Colon (tissue), 2 donors: ENCODE measurements around the gene USP38.
A peak's percentile ranks its signal among the peaks of the same experiment; 100 is the strongest.
"Not testable (repeated sequence)": the region's sequence is repeated elsewhere in the genome, so short reads cannot be mapped to it uniquely, and the experiment has no call there.

Experiments used
- FAIRE-seq: peaks from 2 replicates; lab custom pipeline; 2012; peaks lifted over from hg19 to GRCh38; lab: Jason Lieb, UNC
- donor health status: control.
- donor health status: control.

Gene USP38

DNA sequence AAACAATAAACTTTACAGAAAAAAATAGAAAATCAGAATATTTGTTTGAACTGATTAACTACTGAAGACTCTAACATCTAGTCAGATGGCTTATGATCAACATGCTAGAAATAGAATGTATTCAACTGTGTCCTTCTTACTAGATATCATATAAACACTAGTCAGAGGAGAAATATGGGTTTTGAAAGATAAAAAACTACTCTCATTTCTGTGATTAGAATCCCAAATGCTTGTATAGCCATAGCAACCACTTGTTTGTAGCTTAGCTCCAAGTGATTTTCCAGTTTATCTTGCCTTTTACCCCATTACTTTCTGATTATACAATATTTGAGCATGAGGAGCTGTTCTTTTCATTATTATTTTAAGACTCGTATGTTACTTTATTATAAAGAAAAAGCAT is 31.2 kb downstream of the USP38 start:
- peak; percentile 36 for FAIRE-seq

DNA sequence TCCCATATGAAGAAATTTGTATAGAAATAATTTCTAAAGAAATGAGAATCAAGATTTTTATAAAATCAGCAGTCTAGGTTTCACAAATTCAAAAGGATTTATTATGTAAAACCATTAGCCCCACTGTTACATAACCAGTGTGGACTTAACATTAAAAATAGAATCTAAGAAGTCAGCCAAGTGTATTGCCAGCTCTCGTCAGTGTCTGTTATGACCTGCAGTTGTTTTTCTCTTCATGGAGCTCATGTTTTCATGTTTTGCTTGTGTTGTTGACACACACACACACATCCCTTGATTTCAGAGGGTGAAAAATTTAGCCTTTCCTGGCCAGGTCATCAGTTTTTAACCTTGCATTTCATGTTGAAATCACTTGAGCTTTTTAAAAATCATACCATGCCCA is 39.5 kb downstream of the USP38 start:
- FAIRE-seq: no peak

DNA sequence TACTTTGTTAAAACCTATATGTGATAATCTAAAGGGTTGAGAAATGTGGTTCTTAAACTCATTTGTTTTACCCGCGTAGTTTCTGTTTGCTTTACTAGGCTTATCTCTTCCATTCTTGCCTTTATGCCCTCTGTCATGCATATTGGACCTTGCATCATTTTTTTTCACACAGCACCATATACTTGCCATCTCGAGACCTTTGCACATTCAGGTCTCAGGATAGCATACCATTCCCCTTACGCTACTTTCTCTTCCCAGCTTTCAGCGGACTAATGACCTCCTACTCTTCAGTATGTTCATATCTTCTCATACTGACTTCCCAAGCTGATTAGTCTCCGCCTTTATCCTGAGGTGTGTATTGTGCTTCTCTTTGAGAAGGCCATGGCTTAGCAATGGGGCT is 40.5 kb downstream of the USP38 start:
- no peak for FAIRE-seq

DNA sequence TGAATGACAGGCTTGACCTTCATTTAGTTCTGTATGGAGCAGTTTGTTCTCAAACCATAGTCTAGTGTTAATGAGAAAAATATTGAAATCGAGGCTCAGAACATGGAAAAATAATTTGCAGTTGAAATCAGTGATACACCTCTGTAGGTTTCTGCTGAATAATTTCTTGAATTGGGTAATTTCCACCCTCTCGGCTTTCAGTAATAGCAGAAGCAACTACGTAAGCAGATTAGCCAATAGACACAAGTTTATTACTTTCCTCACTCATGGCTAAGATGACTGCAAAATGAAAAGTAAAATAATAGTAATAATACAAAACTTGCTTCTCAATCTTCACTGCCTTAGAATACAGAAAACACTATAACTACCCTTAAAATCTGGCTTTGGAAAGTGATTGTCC is 46.0 kb downstream of the USP38 start:
- FAIRE-seq: no peak

DNA sequence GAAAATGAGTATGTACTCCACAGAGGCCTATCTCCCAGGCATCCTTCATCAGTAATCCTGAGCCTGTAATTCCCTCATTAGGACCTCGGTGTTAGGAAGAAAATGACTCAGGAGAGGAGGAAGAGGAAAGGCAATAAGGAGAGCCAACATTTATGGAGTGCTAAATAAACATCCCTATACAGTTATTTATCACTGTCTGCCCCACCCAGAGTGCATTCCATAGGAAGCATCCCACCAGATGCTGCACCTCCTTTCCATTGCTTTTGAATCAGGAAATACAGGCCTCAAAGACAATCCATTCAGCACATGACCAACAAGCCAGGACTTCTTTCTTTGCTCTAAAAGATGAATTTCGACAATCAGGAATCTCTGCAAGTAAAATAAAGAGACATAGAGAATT is 47.6 kb downstream of the USP38 start:
- no peak for FAIRE-seq

DNA sequence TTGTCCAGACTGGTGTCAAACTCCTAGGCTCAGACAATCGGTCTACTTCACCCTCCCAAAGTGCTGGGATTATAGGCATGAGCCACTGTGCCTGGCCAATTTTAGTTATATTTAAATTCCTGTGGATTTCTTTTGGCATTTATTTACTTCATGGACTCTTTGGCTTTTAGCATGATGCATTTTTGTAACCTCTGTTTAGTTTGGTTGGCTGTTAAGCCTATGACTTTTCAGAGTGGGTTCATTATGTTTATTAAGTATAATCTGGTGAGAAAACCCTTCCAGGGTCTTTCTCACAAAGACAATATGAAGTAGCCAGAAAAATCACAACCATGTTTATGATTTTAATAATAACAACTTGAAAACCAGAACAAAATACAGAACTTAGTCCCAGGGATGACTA is 49.4 kb downstream of the USP38 start:
- no peak for FAIRE-seq

DNA sequence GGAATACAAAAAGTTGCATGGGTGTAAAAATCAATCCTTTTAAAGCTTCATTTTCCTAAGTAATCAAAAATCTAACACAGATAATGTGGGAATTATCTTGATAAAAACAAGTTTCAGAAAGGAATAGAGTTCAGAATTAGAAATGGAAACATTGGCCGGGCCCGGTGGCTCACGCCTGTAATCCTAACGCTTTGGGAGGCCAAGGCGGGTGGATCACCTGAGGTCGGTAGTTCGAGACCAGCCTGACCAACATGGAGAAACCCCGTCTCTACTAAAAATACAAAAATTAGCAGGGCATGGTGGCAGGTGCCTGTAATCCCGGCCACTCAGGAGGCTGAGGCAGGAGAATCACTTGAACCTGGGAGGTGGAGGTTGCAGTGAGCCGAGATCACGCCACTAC is 52.5 kb downstream of the USP38 start:
- not testable (repeated sequence) for FAIRE-seq

DNA sequence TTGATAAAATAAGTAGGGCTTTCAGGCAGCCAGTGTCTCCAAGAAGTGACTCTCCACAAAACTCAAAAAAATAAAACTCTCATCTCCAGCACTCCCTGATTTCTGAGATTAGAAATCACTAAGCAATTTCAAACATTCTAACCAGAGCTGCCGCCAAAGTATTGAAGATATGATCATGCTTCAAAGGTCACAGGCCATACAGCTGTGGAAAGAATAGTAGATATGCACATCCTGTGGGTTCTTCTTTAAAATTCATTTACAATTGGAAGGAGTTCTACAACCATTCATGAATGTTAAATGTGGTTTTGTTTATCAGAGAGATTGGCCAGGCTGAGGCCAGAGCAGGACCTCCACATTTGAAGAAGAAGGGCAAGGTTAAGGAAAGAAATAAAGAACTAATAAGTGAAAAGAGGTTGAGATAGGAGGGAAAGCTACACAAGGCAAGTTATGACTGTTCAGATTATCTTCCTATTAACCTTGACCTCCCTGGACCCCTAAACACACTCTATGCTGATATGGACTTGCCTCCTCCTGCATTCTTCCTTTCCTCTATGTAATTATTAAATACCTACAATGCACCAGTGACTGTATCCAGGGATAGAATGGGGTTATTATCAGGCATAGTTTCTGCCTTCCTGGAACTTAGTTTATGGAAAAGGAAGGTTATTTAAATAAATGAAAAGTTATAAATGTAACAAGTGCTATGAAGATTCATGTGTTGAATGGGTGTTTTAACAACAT is 56.4 kb downstream of the USP38 start:
- FAIRE-seq: no peak

DNA sequence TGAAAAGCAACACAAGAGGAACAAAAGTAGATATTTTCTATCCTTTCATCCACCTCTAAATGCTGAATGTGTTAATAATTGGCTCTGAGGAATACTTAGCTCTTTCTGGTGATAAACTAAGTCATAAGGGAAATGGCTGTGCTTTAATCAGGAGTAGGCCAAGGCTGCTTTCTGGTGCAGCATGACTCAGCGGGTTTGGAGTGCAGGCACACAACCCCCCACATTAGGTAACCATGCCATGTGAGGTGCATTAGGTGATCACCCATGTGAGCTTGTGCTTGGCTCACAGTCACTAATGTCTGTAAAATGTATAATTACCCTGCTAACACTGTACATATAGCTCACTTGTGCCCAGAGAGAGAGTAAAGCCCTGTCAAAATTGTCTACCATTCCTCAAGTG is 57.2 kb downstream of the USP38 start:
- FAIRE-seq: no peak

DNA sequence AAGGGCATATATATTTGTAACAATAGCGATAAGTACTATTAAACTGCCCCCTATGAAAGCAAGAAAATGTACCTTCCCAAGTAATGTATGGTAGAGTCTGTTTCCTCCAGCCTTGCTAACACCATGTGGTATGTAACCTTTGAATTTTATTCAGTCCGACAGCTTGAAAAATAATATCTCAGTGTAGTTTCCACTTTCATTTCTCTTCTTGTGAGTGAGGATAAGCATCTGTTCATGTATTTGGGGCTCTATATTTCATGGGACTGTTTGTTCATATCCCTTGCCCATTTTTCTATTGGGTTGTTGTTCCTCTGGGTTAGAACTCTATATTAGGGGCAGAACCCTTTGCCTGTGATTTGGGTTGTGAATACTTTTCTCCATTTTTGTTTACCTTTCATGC is 58.3 kb downstream of the USP38 start:
- FAIRE-seq: no peak

DNA sequence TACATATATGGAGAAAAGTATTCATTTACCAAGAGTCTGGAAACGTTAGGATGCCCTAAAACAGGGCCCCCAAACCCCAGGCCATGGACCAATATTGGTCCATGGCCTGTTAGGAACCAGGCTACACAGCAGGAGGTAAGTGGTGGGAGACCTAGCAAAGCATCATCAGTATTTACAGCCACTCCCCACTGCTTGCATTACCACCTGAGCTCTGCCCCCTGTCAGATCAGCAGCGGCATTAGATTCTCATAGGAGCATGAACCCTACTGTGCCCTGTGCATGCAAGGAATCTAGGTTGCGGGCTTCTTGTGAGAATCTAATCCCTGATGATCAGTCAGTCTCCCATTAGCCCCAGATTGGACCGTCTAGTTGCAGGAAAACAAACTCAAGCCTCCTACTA is 62.3 kb downstream of the USP38 start:
- no peak for FAIRE-seq

DNA sequence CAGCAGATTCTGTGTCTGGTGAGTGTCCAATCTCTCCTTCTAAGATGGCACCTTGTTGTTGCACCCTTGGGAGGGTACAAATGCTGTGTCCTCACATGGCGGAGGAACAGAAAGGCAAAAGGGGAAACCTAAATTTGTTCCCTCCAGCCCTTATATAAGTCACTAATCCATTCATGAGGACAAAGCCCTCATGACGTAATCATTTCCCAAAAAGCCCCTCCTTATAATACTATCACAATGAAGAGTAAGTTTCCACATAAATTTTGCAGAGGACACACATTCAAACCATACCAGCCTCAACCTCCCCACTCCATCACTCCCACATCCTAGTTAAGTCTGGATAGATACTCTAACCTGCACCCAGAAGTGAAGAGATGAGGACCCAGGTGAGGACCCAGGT is 63.1 kb downstream of the USP38 start:
- no peak for FAIRE-seq

DNA sequence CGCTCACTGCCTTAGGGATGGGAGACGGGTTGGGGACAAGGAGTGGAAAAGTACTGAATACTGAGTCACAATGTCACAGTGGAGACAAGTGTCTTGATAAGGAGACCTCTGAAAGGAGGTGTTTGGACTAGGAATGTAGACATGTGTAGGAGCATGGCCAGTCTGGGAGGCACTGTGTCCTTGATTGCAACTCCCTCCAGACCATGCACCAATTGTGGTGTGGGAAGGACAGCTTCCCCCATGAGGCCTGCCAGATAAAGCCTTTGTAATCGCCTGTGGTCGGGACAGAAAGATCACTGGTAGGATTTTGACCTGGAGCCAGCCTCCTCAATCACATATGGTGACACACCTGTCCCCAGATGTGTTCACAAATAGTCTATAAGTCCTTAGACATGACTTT is 64.1 kb downstream of the USP38 start:
- no peak for FAIRE-seq

DNA sequence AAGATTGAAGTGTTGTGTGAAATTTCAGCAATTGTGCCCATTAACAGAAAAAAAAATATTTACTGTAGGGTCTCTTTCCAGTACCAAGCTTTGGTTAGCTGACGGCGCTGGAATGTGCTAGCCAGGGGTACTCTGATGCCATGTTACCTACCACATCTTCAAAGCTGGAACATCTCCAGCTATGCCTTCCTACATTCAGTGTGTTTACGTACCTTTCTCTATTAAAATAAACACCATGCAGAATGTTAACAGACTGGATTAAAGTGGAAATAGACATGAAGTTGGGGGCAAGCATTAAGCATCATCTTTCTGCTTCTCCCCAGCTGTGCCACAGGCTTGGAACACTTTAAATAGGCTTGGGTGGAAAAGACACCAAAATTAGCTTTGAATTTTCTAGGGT is 65.9 kb downstream of the USP38 start:
- FAIRE-seq: no peak

DNA sequence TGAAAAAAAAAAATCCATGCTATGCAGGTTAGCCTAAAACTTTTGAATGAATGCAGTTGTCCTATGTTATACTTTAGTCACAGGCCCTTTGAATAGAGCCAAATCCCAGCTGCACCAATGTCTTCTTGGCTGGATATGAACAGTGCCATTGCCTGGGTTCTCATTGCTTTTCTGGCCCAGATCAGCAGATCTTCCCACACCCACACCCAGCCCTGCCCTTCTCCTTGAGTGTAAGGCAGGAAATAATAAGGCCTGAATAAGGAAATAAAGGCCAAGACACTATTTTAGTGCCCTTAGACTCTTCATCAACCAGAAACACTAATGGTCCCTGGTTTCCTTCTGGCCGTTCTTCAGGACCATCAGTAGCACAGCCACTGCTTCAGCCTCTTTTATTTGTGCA is 66.6 kb downstream of the USP38 start:
- no peak for FAIRE-seq

DNA sequence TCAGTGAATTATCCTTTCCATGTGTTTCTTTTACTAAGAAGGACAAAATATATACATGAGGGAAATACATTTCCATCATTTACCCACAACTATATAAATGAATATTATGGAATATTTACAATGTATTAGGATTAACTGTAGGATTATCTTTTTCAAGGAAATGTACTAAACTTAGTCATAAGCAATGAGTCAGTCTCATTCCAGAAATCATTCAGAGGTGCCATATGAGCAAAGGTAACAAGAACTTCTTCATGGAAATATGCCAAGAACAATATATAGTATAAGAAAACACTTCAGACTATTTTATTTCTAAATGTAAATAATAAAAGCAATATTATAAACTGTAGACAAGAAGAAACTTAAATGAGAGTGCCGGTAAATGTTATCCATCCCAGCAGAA is 67.1 kb downstream of the USP38 start:
- FAIRE-seq: no peak

DNA sequence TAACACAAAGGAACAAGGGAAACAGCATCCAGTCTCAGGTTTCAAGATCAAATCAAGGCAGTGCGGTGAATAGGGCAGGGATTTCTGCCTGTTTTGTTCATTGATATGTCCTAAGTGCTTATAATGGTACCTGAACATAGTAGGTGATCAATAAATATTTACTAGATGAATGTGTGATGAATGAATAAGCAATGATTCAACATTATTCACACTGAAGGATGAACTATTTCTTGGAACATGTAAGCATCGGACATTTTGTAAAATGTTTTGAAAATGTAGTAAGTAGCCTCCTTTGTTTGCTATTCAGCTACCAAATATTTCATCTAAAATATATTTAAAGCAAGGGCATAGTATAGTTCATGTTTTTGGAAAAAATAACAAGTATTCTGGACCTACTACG is 67.8 kb downstream of the USP38 start:
- no peak for FAIRE-seq

DNA sequence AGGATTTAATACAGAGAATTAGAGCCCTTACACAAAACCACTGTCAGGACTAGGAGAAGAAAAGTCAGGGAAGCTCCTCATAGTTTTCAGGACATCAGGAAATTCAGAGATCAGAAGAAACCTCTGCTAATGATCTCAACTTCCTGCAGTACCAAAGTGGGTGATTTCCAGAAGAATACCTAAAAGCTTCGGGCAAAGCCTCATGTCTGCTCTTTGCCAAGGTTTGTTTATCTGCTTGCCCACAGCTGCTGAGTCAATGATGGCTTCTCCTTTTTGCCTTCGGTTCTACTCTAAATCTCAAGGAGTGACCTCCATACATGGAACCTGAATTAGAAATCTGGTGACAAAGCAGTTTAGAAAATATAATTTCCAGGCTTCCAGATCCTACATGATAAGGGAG is 68.4 kb downstream of the USP38 start:
- FAIRE-seq: no peak

DNA sequence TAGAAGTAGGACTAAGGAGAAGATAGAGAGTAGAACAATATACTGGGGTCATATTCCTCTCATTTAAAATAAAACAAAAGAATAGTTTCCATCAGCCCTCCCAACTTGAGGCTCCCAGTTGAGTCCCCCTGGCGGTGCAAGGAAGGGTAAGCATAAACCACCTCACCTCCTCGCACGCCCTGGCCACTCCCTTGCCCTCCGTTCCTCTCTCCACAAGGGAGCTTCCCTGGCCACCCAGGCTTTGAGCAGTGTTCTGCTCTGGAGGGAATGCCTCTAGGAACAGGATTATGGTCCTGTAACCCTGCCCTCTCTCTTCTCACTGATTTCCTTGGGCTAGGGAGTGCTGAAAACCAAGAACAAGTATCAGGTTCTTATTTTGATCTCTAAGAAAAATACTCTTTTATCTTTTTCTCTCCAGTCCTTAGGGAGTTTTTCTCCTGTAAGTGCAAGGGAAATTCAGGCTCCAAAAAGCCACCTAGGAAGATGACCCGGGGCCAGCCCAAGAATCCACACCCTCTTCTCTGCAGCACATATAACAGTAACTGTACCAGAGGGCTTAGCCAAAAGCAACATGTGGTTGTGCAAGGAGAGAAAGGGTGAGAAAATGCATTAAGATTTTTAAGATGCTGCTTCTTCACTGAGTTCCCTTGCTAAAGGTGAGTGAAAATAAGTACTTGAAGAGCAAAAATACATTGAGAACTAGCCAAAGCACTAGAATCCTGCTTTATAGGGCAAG is 69.9 kb downstream of the USP38 start:
- FAIRE-seq: no peak

DNA sequence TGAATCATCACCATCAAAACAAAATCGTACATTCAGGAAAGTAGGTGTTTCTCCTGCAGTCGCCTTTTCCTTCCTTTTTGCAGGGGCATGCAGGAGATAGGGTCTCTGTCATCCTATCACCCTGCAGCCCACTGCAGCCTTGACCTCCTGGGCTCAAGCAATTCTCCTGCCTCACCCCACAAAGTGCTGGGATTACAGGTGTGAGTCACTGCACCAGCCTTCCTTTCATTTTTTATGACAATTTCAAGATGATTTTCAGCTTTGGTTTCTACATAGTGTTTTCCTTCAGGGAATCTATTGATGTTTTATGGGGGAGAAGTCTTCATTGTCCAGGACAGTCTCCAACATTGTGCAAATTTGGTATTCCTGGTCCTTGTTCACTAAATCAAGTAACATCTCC is 71.7 kb downstream of the USP38 start:
- FAIRE-seq: no peak

DNA sequence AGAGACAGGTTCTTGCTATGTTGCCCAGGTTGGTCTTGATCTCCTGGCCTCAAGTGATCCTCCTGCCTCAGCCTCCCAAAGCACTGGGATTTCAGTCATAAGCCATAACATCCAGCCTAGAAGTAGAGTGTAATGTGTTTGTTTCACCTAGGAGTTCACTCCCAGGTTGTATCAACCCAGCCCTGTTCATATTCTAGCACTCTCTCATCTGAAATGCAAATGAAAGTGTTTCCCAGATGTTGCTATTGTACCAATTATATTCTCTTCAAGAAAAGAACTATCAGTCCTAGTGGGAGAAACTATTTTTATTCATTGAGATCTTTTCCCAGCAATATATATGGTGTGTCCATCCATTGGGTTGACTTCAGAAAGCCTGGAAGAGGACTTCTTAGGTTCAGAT is 72.6 kb downstream of the USP38 start:
- FAIRE-seq: no peak

DNA sequence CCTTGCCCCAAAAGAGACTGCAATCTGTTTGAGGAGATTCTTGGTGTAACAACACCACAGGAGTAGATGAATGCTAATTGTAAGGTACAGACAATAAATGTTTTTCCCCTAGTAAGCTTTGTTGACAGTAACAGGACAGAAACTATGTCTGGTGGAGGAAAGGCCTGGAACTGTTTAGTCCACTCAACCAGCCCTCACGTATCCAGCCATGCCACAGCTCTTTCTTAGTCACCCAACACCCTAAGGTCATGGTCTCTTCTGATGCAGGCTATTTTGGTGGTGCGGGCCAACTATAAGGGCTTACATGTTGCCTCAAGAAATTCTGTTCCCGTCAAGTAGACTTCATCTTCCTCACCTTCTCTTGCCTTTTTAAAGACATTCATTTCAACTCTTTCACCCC is 76.0 kb downstream of the USP38 start:
- no peak for FAIRE-seq

DNA sequence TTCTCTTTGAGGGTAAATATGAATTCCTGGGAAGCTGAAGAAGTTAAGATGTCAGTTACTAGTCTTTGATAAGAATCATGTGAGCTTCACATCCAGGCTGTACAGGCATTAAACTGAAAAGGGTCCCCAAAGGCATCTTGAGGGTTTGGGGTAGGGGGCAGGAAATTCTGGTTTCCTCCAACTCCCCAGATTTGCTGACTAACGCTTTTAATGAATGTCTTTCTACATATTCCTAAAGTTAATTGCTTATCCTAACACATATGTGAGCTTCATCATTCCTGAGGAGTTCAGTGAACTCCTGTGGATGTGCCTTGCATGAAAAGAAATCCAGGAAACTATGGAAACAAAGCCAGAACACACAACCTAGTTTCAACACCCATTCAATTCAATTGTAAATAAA is 78.1 kb downstream of the USP38 start:
- no peak for FAIRE-seq

DNA sequence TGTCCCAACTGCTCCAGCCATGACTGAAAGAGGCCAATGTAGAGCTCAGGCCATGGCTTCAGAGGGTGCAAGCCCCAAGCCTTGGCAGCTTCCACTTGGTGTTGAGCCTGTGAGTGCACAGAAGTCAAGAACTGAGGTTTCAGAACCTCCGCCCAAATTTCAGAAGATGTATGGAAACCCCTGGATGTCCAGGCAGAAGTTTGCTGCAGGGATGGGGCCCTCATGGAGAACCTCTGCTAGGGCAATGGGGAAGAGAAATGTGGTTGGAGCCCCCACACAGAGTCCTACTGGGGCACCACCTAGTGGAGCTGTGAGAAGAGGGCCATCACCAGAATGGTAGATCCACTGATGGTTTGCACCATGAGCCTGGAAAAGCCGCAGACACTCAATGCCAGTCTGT is 83.0 kb downstream of the USP38 start:
- not testable (repeated sequence) for FAIRE-seq
